ENCODE measurements around the gene ENO4.

GRCh38 chr10:116868722-116869121, 19.4 kb downstream of the ENO4 start:
- TF ChIP-seq POLR2AphosphoS5 (IDR thresholded peaks at IDR 0.05) = no peak
- no peak for TF ChIP-seq POLR2A (IDR thresholded peaks at IDR 0.05)

Measured in gastroesophageal sphincter (tissue), 2 donors.